Stimulated activated CD4-positive, alpha-beta T cell treated with anti-CD3 and anti-CD28 coated beads, Interleukin-2, amount 100 ng/mL, for 24 hours (primary cell): ENCODE results near the gene SOX11.

Source experiments
- DNase-seq, 2 donors: peaks; one replicate each; pipeline ENCODE4 v3.0.0-alpha.2; 2020

Gene SOX11

GRCh38 chr2:5692561-5693286 lies 540 bp downstream of the SOX11 start:
- no peak for DNase-seq

GRCh38 chr2:5693287-5694201 lies 1.4 kb downstream of the SOX11 start:
- peak in 1 of 2 donors; percentile 7 for DNase-seq

DNA sequence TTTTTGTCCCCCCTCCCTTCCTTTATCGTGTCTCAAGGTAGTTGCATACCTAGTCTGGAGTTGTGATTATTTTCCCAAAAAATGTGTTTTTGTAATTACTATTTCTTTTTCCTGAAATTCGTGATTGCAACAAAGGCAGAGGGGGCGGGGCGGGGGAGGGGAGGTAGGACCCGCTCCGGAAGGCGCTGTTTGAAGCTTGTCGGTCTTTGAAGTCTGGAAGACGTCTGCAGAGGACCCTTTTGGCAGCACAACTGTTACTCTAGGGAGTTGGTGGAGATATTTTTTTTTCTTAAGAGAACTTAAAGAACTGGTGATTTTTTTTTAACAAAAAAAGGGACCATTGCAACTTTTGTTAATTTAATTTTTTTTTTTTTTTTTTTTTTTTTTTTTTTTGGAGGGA lies 2.1 kb downstream of the SOX11 start:
- DNase-seq, result no peak

DNA sequence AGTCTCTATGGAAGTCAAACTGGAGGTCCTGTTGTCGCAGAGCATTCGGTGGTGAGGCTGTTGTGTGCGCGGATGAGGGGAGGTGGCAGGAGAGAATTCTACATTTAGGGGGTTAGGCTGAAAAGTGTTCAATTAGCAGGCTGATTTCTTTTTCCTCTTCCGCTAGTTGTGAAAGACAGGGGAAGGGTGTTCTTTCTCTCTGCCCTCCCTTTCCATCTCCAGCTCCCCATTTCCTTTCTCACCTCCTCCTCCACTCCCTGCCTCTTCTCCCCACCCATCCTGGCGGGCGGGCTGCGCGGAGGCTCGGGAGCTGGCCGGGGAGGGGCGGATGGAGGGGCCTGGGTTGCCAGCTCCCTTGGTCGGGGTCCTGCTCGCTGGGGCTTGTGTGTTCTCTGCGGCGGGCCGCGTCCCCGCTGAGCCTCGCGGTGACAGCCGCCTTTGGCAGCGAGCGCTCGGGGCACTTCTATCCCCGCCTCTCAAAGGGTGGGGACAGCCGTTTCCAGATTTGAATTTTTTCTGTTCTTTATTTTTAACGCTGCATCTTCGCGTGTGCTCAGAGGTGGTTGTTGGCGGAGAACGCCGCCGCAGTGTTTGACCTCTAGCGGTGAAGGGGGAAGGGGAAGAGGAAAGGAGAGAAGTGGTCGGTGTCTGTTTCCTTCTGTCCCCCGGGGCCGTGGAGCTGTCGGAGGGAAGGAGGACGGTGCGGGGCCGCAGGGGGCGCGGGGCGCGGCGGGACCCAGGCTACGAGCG lies 3.6 kb downstream of the SOX11 start:
- no peak for DNase-seq

GRCh38 chr2:5696404-5696944 lies 4.3 kb downstream of the SOX11 start:
- no peak for DNase-seq

GRCh38 chr2:5696945-5697521 lies 4.8 kb downstream of the SOX11 start:
- DNase-seq, result no peak

DNA sequence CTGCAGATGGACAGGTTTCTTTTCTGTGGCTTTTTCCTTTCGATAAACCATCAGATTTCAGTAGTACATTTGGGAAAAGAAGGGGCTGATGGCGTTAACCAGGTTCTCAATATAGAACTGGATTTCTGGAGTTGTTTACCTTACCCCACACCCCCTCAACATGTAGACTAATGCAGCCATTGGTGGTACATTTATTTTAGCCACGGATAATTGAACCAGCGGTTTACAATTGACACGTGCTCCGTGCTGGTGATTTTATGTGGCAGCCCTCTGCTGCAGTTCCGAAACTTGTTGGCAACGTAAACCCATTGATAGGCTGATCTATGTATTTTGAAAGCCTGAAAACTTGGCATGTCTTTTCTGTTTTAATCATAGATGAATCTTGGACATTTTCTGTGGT lies 5.4 kb downstream of the SOX11 start:
- no peak for DNase-seq

GRCh38 chr2:5698134-5698533 lies 6.0 kb downstream of the SOX11 start:
- no peak for DNase-seq

GRCh38 chr2:5699963-5700362 lies 7.8 kb downstream of the SOX11 start:
- DNase-seq, result no peak

DNA sequence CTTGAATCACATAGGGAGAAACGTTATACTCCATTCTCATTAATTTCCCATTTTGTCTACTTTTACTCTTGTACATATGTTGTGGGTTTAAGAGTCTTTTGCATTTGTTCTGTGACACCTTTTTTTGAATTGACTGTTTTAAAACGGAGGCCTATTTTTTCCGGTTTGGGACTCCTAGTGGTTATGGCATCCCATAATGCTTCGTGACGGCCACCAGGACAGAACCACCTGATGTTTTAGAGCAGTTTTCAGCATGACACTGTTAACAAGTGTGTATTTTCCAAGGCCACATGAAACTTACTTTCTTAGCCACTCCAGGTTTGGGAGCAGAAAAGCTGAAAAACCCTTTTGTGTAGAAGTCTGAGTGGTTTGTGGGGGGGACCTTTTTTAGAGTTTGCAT lies 8.4 kb downstream of the SOX11 start:
- no peak for DNase-seq

GRCh38 chr2:5701266-5701665 lies 9.1 kb downstream of the SOX11 start:
- DNase-seq, result no peak

DNA sequence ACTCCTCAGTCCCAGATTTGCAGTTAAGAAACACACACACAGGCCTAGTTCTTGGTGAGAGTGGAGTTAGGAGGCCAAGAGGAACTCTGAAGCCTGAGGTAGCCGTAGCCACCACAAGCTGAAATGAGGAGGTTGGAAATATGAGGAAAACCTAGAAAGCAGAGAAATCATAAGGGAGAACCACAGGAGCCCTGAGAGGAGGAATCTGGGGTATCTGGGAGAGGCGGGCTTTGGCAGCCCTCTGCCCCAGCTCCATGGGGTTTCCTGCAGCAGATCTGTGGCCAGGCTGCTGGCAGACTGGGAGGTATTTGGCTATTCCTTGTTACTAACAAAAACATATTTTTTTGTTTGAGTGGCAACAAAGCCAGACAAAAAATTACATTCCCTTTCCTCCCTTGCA lies 11.0 kb downstream of the SOX11 start:
- no peak for DNase-seq

GRCh38 chr2:5705490-5705889 lies 13.3 kb downstream of the SOX11 start:
- no peak for DNase-seq

DNA sequence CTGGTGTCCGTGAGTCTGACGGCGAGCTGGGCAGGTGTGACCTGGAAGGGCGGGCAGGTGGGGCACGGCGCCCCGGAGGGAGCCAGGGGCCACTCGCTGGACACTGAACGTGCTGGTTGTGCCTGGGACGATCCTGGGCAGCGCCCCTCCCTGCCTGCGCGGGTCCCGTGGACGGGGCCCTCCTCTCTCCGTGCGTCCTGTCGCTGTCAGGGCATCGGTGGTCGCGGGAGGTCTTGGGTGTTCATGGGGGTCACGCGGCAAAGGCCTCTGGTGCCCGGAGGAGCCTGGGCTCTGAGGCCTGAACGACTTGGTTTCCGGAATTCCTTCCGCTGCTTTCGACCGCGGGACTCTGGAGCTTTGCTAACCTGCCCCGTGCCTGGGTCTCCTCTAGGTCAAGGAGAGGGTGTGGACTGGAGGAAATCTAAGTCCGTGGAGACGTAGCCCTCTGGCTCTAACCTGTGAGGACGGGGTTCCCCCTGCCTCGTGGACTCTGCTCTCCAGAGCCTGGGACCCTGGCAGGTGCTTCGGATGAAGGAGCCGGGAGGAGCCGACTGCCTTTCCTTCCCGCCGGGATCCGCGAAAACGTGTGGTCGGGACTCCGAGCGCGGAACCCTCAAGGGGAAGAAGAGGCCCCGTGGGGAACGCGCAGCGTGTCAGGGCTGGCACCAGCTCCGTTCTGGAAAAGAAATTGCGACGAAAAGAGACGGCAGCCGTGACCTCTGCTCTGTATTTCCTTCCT lies 14.7 kb downstream of the SOX11 start:
- DNase-seq, result no peak

GRCh38 chr2:5710615-5711014 lies 18.4 kb downstream of the SOX11 start:
- no peak for DNase-seq

DNA sequence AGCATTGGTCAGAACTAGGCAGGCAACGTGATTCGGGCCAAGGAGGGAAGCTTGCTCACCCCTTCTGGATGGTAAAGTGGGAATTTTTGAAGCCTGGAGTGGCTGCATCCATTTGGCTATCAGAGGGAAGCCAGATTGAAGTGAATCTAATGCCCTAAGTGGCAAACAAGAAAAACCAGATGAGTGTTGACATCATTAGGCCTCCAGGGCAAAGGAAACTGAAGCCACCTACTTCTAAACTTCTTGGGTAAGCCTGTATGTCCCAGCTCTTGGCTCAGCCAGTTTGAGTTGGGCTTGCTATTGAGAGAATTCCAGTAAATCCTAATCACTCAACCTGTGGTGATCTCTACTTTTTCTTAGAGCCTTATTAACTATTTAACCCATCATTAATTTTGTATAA lies 20.9 kb downstream of the SOX11 start:
- DNase-seq, result no peak

DNA sequence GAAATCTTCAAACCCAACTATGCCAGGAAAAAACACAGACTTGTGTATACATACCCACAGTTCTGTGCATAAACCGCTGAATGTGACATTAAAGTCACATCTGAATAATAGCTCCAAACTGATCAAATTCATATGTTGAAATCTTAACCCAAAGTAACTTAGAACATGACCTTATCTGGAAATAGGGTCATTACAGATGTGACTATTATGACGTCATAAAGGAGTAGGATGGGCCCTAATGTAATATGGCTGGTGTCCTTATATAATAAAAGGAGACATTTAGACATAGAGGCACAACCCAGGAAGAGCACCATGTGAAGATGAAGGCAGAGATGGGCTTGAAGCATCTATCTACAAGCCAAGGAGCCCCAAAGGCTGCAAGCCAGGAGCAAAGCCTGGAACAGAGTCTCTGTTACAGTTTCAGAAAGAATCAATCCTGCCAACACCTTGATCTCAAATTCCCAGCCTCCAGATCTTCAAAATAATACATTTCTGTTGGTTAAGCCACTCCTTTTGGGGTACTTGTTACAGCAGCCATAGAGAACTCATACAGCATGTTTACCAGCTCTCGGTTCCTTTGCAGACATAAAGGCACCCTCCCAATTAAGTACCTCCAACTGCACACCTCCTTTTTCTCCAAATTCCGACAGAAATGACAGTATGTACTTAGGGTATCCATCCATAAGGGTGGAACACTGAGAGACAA lies 27.6 kb downstream of the SOX11 start:
- DNase-seq, result no peak

DNA sequence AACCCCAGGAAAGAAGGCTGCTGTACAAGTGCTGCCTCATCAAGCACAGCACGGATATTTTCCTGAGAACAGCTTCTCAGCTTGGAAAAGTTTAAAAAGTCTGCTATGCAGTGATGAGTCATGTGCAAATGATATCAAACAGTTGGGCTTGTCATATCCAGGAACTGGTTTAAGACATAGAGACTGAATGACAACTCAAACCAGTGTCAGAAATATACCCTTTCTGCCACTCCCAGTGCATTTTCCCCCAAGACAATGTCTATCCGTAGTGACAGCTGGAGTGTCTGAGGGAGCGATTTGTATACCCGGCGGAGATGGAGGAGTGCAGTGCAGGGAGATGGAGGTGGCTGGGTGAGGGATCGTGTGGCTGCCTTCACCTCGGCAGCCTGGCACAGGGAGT lies 28.2 kb downstream of the SOX11 start:
- DNase-seq, result no peak

DNA sequence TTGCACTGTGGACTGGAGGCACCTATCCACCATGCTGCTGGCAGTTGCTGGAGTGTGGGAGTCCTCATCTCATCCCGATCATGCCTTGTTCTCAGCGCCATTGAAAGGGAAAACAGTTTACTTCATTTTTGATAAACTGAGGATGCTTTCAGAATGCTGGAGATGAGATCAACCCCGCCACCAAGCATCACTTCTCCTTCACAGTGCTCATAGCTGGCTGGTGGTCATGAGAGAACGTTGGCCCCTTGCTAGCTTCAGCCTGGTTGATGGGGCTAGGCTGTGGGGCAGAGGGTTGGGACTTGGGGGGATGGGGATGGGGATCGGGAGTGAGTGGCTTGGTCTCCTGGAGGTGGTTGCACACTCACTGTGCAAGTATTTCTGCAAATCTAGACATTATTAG lies 30.1 kb downstream of the SOX11 start:
- no peak for DNase-seq

DNA sequence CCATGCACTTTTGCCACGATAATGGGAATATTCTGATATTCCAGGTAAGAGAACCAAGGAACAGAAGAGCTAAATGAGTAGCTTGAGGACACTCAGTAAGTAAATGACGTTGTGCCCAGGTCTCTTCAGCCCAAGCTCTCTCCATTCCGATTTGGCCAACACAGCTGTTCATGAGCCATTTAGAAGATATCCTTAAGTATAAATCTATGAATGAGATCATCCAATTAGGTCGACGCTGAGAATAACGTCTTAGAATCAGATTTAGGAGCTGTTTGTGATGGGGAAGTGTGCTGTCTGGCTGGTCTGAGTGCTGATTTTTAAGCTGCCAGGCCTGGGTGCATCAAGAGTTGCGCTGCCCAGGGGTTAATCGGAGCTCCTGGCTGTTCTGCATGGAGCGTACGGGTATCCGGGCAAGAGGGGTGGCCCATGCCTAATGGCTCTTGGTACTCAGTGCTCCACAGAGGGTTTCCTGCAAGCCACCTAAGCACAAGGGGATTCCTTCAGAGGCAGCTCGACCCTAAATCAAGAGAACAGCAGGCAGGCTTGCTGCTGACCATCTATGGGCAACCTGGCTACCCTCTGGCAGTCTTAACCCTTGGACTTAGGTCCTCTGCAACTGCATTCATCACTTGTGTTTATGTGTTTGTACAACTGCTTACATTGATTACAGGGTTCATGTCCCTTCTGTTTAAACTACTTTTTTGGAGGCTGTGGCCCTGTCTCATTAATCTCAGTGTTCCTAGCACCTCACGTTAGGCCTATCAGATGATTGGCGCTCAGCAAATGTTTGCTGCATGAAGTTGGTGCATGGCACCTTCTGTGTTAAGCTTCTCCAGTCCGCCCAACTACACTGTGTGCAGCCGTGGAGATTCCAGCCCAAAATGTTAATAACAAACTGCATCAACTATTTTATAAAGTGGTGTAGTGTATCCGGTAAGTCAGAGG lies 31.9 kb downstream of the SOX11 start:
- DNase-seq, result no peak
